PC-3 (cell line): ENCODE measurements around the gene TRDMT1.

ENCODE experiments used
- EZH2 ChIP-seq: fragments of 300-600 bp; sonication (generic); IDR thresholded peaks from one replicate; pipeline ENCODE4 v1.6.1; 2017; ENCODE audit warnings: antibody characterized with exemption, mild to moderate bottlenecking, low read length; ENCODE audit not compliant: unreplicated experiment
- EZH2phosphoT487 ChIP-seq: fragments of 300-600 bp; sonication (generic); IDR thresholded peaks from 2 replicates; pipeline ENCODE4 v1.6.1; 2018; ENCODE audit warnings: mild to moderate bottlenecking, antibody characterized with exemption, low read length, borderline replicate concordance
- TF ChIP-seq, protein P1 (sequence below): fragments of 300-600 bp; sonication (generic); conservative IDR thresholded peaks from 2 replicates; pipeline ENCODE4 v1.5.1; 2017; ENCODE audit warnings: antibody characterized with exemption, low read depth, mild to moderate bottlenecking, low read length

- TF ChIP-seq, protein P1, sequence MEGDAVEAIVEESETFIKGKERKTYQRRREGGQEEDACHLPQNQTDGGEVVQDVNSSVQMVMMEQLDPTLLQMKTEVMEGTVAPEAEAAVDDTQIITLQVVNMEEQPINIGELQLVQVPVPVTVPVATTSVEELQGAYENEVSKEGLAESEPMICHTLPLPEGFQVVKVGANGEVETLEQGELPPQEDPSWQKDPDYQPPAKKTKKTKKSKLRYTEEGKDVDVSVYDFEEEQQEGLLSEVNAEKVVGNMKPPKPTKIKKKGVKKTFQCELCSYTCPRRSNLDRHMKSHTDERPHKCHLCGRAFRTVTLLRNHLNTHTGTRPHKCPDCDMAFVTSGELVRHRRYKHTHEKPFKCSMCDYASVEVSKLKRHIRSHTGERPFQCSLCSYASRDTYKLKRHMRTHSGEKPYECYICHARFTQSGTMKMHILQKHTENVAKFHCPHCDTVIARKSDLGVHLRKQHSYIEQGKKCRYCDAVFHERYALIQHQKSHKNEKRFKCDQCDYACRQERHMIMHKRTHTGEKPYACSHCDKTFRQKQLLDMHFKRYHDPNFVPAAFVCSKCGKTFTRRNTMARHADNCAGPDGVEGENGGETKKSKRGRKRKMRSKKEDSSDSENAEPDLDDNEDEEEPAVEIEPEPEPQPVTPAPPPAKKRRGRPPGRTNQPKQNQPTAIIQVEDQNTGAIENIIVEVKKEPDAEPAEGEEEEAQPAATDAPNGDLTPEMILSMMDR, result no peak
- no peak for TF ChIP-seq EZH2phosphoT487
- TF ChIP-seq EZH2, result no peak
Observed at GRCh38 chr10:17181751-17182150, 19.7 kb downstream of the TRDMT1 start.
